Mammary epithelial cell (primary cell): ENCODE measurements around the gene RASGRP3.

ENCODE experiments used
- EZH2 ChIP-seq: IDR thresholded peaks from 2 replicates; pipeline ENCODE4 v1.6.1; 2012; ENCODE audit warnings: low read length, inconsistent platforms, borderline replicate concordance
- TF ChIP-seq, protein P1 (sequence below), 2 donors: IDR thresholded peaks in 1 of 2; conservative IDR thresholded peaks in 1 of 2; 2 replicates each; pipeline ENCODE4 v1.5.1; 2011 to 2012; ENCODE audit warnings: inconsistent platforms in 2 of 2, low read length in 2 of 2, mild to moderate bottlenecking in 2 of 2, control low read depth in 1 of 2, low read depth in 1 of 2; ENCODE audit not compliant: insufficient read depth in 1 of 2; ENCODE audit errors: extremely low read depth in 1 of 2

DNA sequence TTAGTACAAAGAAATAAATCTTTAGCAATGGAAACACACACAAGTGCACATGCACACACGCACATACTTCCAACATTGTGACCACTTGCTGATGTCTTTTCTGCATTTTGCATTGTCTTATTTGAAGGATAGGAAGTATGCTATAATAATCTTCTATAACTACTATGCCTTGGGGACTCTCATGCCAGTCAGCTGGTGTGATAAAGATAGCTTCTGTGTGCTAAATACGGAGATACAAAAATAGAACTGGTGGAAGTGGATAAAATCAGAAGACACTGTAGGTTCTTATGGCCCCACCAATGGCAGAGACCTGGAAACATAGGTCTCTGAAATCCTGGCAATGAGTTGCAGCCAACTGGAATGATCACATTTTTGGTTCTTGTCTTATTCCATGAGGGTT, 31.5 kb upstream of the RASGRP3 start:
- TF ChIP-seq, protein P1, sequence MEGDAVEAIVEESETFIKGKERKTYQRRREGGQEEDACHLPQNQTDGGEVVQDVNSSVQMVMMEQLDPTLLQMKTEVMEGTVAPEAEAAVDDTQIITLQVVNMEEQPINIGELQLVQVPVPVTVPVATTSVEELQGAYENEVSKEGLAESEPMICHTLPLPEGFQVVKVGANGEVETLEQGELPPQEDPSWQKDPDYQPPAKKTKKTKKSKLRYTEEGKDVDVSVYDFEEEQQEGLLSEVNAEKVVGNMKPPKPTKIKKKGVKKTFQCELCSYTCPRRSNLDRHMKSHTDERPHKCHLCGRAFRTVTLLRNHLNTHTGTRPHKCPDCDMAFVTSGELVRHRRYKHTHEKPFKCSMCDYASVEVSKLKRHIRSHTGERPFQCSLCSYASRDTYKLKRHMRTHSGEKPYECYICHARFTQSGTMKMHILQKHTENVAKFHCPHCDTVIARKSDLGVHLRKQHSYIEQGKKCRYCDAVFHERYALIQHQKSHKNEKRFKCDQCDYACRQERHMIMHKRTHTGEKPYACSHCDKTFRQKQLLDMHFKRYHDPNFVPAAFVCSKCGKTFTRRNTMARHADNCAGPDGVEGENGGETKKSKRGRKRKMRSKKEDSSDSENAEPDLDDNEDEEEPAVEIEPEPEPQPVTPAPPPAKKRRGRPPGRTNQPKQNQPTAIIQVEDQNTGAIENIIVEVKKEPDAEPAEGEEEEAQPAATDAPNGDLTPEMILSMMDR (conservative IDR thresholded peaks at IDR 0.05 in 1 of 2, IDR thresholded peaks at IDR 0.05 in 1 of 2; ENCODE audit: extremely low read depth in 1 of 2, insufficient read depth in 1 of 2, low read depth in 1 of 2, low read length in 2 of 2): no peak
- no peak for TF ChIP-seq EZH2
